HepG2 (cell line): ENCODE measurements around the gene PRSS8. TPM values are rescaled to one million over a fixed set of nuclear protein-coding genes. Genes with fewer than 3 reads are reported as not detected.

Experiments
- E2F5 ChIP-seq: sonication (generic); formaldehyde crosslinking; conservative IDR thresholded peaks from 2 replicates; pipeline ENCODE4 v1.4.0; 2020; ENCODE audit warnings: missing genetic modification reagents
- PAX8 ChIP-seq: sonication (generic); formaldehyde crosslinking; IDR thresholded peaks from 2 replicates; pipeline ENCODE4 v1.8.0; 2022; ENCODE audit warnings: mild to moderate bottlenecking, missing genetic modification reagents, borderline replicate concordance
- polyA plus RNA-seq, 8 experiments: library from polyadenylated mRNA; depleted of rRNA in 3 of 8; stranded (reverse) in 7 of 8; unstranded in 1 of 8; fragments of >200 nt; fragmentation: Illumina TruSeq in 4 of 8; extraction: Trizol in 4 of 8; gene quantifications; 2 replicates each; pipeline versions ENCODE4 v1.2.1 to v1.2.3, GENCODE V29; 2011 to 2016; ENCODE audit warnings: low read depth in 4 of 8, missing spikeins in 1 of 8, mixed read lengths in 1 of 8; ENCODE audit not compliant: insufficient read depth in 1 of 8
- small RNA-seq, 3 experiments: library from RNA; depleted of rRNA; stranded (forward); fragments of <200 nt; gene quantifications; one replicate each; pipeline ENCODE3, GENCODE V24; 2012; ENCODE audit warnings: low read depth in 2 of 3, low replicate concordance in 1 of 3; ENCODE audit not compliant: insufficient read length in 3 of 3, insufficient read depth in 2 of 3
- total RNA-seq, 5 experiments: library from RNA; depleted of rRNA; stranded (reverse); fragments of >200 nt; fragmentation: Illumina TruSeq; extraction: Trizol; gene quantifications; 2 replicates each; pipeline ENCODE4 v1.2.3, GENCODE V29; 2016; ENCODE audit warnings: low read depth in 1 of 5

Gene PRSS8
- total and polyA plus RNA-seq, 2 of the 13 experiments (the other 11 are each of a cell fraction or from before 2014, with no cell fraction given) = 2.6 to 7.2 TPM

DNA sequence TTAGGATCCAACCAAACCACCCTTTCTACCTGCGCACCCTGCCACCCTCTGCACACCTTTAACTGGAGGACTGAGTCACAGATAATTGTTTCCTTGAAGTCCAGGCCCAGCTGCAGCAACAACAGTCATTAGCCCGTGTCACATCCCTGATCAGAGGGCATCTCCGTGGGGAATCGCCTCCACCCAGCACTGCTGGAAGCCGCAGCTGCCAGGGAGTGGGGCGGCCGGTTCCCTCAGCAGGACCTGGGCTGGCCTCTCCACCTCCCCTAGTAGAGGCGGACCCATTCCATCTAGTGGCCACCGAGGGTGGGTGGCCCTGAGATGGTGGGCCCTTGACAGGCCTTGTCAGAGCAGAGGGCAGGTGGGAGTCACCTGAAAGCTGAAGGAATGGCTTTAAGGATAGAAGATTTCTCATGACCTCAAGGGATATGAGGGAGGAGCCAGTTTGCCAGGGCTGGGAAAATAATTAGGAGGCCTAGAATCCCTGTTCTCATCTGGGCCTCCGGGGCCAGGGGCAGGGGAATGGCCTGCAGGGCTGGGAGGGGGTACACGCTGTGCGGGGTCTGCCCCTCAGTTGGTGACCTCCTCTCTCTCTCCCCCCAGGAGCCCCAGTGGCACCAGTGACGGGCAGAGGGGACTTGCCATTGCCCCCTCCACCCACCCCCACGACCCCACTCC is 53.0 kb downstream of the PRSS8 start (continued):
- TF ChIP-seq E2F5 (CRISPR knock-in tag) (no peak), PAX8 (CRISPR knock-in tag) (no peak)

Small RNA genes within 50 kb of the gene (small RNA-seq; reads per million reads assigned to genes)
- 0 reads per million in 3 experiments for gene AC009088.4
- gene NDUFA3P6 = 0 reads per million in 3 experiments

Other genes with a start within 250 kb of the PRSS8 start
- 20.6 and 33.8 TPM in 2 replicates for gene BCL7C, start 241.7 kb downstream of the PRSS8 start, total RNA-seq (2016; rRNA removed; fragmentation: Illumina TruSeq; extraction: Trizol)
- 17.3 and 17.7 TPM in 2 replicates for gene BCL7C, start 241.7 kb downstream of the PRSS8 start, polyA plus RNA-seq (2011; rRNA removed)
- 0.11 and 0.13 TPM in 2 replicates for gene CTF1, start 239.1 kb downstream of the PRSS8 start, total RNA-seq (2016; rRNA removed; fragmentation: Illumina TruSeq; extraction: Trizol)
- gene CTF1, start 239.1 kb downstream of the PRSS8 start, polyA plus RNA-seq (2011; rRNA removed) = 1.8 and 2.6 TPM in 2 replicates
- gene FBXL19, start 212.2 kb downstream of the PRSS8 start, total RNA-seq (2016; rRNA removed; fragmentation: Illumina TruSeq; extraction: Trizol) = 7.4 and 13.7 TPM in 2 replicates
- gene FBXL19, start 212.2 kb downstream of the PRSS8 start, polyA plus RNA-seq (2011; rRNA removed) = 6.0 and 10.1 TPM in 2 replicates
- gene ORAI3, start 186.7 kb downstream of the PRSS8 start, total RNA-seq (2016; rRNA removed; fragmentation: Illumina TruSeq; extraction: Trizol) = 6.3 and 11.4 TPM in 2 replicates
- 32.0 and 41.3 TPM in 2 replicates for gene ORAI3, start 186.7 kb downstream of the PRSS8 start, polyA plus RNA-seq (2011; rRNA removed)
- 3.6 and 5.6 TPM in 2 replicates for gene SETD1A, start 178.0 kb downstream of the PRSS8 start, total RNA-seq (2016; rRNA removed; fragmentation: Illumina TruSeq; extraction: Trizol)
- gene SETD1A, start 178.0 kb downstream of the PRSS8 start, polyA plus RNA-seq (2011; rRNA removed) = 3.2 and 3.8 TPM in 2 replicates
- gene HSD3B7, start 150.5 kb downstream of the PRSS8 start, total RNA-seq (2016; rRNA removed; fragmentation: Illumina TruSeq; extraction: Trizol) = 58.8 and 69.7 TPM in 2 replicates
- 32.9 and 40.9 TPM in 2 replicates for gene HSD3B7, start 150.5 kb downstream of the PRSS8 start, polyA plus RNA-seq (2011; rRNA removed)
- gene STX1B, start 125.1 kb downstream of the PRSS8 start, total RNA-seq (2016; rRNA removed; fragmentation: Illumina TruSeq; extraction: Trizol) = 1.7 and 3.0 TPM in 2 replicates
- 1.3 and 2.1 TPM in 2 replicates for gene STX1B, start 125.1 kb downstream of the PRSS8 start, polyA plus RNA-seq (2011; rRNA removed)
- 29.2 and 31.3 TPM in 2 replicates for gene STX4, start 102.2 kb downstream of the PRSS8 start, total RNA-seq (2016; rRNA removed; fragmentation: Illumina TruSeq; extraction: Trizol)
- 34.6 and 37.0 TPM in 2 replicates for gene STX4, start 102.2 kb downstream of the PRSS8 start, polyA plus RNA-seq (2011; rRNA removed)
- 7.5 and 9.8 TPM in 2 replicates for gene ZNF668, start 61.5 kb downstream of the PRSS8 start, total RNA-seq (2016; rRNA removed; fragmentation: Illumina TruSeq; extraction: Trizol)
- 3.8 and 4.0 TPM in 2 replicates for gene ZNF668, start 61.5 kb downstream of the PRSS8 start, polyA plus RNA-seq (2011; rRNA removed)
- 7.8 and 10.9 TPM in 2 replicates for gene ZNF646, start 61.3 kb downstream of the PRSS8 start, total RNA-seq (2016; rRNA removed; fragmentation: Illumina TruSeq; extraction: Trizol)
- 3.4 and 4.4 TPM in 2 replicates for gene ZNF646, start 61.3 kb downstream of the PRSS8 start, polyA plus RNA-seq (2011; rRNA removed)
- 0.65 and 2.2 TPM in 2 replicates for gene PRSS53, start 46.8 kb downstream of the PRSS8 start, total RNA-seq (2016; rRNA removed; fragmentation: Illumina TruSeq; extraction: Trizol)
- 6.9 and 7.4 TPM in 2 replicates for gene PRSS53, start 46.8 kb downstream of the PRSS8 start, polyA plus RNA-seq (2011; rRNA removed)
- gene VKORC1, start 40.9 kb downstream of the PRSS8 start, total RNA-seq (2016; rRNA removed; fragmentation: Illumina TruSeq; extraction: Trizol) = 92.1 and 141 TPM in 2 replicates
- gene VKORC1, start 40.9 kb downstream of the PRSS8 start, polyA plus RNA-seq (2011; rRNA removed) = 613 and 615 TPM in 2 replicates
- 24.9 and 25.2 TPM in 2 replicates for gene BCKDK, start 27.3 kb downstream of the PRSS8 start, total RNA-seq (2016; rRNA removed; fragmentation: Illumina TruSeq; extraction: Trizol)
- 42.6 and 54.2 TPM in 2 replicates for gene BCKDK, start 27.3 kb downstream of the PRSS8 start, polyA plus RNA-seq (2011; rRNA removed)
- 69.5 and 79.0 TPM in 2 replicates for gene KAT8, start 18.1 kb downstream of the PRSS8 start, total RNA-seq (2016; rRNA removed; fragmentation: Illumina TruSeq; extraction: Trizol)
- gene KAT8, start 18.1 kb downstream of the PRSS8 start, polyA plus RNA-seq (2011; rRNA removed) = 84.2 and 85.3 TPM in 2 replicates
- gene PRSS36, start 14.3 kb upstream of the PRSS8 start, total RNA-seq (2016; rRNA removed; fragmentation: Illumina TruSeq; extraction: Trizol) = 1.1 and 1.5 TPM in 2 replicates
- gene PRSS36, start 14.3 kb upstream of the PRSS8 start, polyA plus RNA-seq (2011; rRNA removed) = 2.1 and 2.7 TPM in 2 replicates
- 64.8 and 68.1 TPM in 2 replicates for gene FUS, start 44.4 kb upstream of the PRSS8 start, total RNA-seq (2016; rRNA removed; fragmentation: Illumina TruSeq; extraction: Trizol)
- gene FUS, start 44.4 kb upstream of the PRSS8 start, polyA plus RNA-seq (2011; rRNA removed) = 168 and 176 TPM in 2 replicates
- 4.4 and 4.8 TPM in 2 replicates for gene PYCARD, start 67.0 kb upstream of the PRSS8 start, total RNA-seq (2016; rRNA removed; fragmentation: Illumina TruSeq; extraction: Trizol)
- 6.0 and 9.2 TPM in 2 replicates for gene PYCARD, start 67.0 kb upstream of the PRSS8 start, polyA plus RNA-seq (2011; rRNA removed)
- not detected in 2 replicates for gene TRIM72, start 78.4 kb upstream of the PRSS8 start, total RNA-seq (2016; rRNA removed; fragmentation: Illumina TruSeq; extraction: Trizol)
- not detected in 2 replicates for gene TRIM72, start 78.4 kb upstream of the PRSS8 start, polyA plus RNA-seq (2011; rRNA removed)
- not detected in 2 replicates for gene PYDC1, start 81.4 kb upstream of the PRSS8 start, total RNA-seq (2016; rRNA removed; fragmentation: Illumina TruSeq; extraction: Trizol)
- not detected in 2 replicates for gene PYDC1, start 81.4 kb upstream of the PRSS8 start, polyA plus RNA-seq (2011; rRNA removed)
- 0.11 and 0.20 TPM in 2 replicates for gene ITGAM, start 124.2 kb upstream of the PRSS8 start, total RNA-seq (2016; rRNA removed; fragmentation: Illumina TruSeq; extraction: Trizol)
- 0.01 and 0.09 TPM in 2 replicates for gene ITGAM, start 124.2 kb upstream of the PRSS8 start, polyA plus RNA-seq (2011; rRNA removed)
- not detected in 2 replicates for gene ITGAX, start 219.4 kb upstream of the PRSS8 start, total RNA-seq (2016; rRNA removed; fragmentation: Illumina TruSeq; extraction: Trizol)
- gene ITGAX, start 219.4 kb upstream of the PRSS8 start, polyA plus RNA-seq (2011; rRNA removed) = 0.32 and 0.42 TPM in 2 replicates